Loucy (cell line): Measurements from ENCODE around the gene ZNF536.

ENCODE experiments used
- H2AFZ ChIP-seq: fragments of 200-600 bp; sonication (generic); 2 replicates; pipeline ENCODE4 v1.6.0; 2016; ENCODE audit warnings: antibody characterized with exemption, mild to moderate bottlenecking, low read length, moderate library complexity
- H3F3A ChIP-seq: fragments of 200-600 bp; 2 replicates; pipeline ENCODE4 v1.6.0; 2016; ENCODE audit warnings: antibody characterized with exemption, low read depth, mild to moderate bottlenecking
- H3K27me3 ChIP-seq: fragments of 200-600 bp; sonication (generic); 2 replicates; pipeline ENCODE4 v1.6.1; 2014; ENCODE audit warnings: low read length, mild to moderate bottlenecking; ENCODE audit not compliant: insufficient read depth, poor library complexity, severe bottlenecking
- H3K36me3 ChIP-seq: fragments of 200-600 bp; sonication (generic); 2 replicates; pipeline ENCODE4 v1.6.1; 2016; ENCODE audit warnings: low read length; ENCODE audit not compliant: insufficient read depth
- H3K4me1 ChIP-seq: fragments of 200-600 bp; sonication (generic); 2 replicates; pipeline ENCODE4 v1.5.1; 2014; ENCODE audit warnings: low read length, mild to moderate bottlenecking; ENCODE audit not compliant: insufficient read depth, poor library complexity, severe bottlenecking
- H3K4me2 ChIP-seq: fragments of 200-600 bp; sonication (generic); 2 replicates; pipeline ENCODE4 v1.6.0; 2014; ENCODE audit warnings: antibody characterized with exemption, low read length, low read depth, mild to moderate bottlenecking; ENCODE audit not compliant: poor library complexity, severe bottlenecking
- H3K4me3 ChIP-seq: fragments of 200-600 bp; sonication (generic); 2 replicates; pipeline ENCODE4 v1.5.1; 2014; ENCODE audit warnings: low read length, mild to moderate bottlenecking, mixed read lengths; ENCODE audit not compliant: poor library complexity, severe bottlenecking
- H3K79me2 ChIP-seq: fragments of 200-600 bp; sonication (generic); 2 replicates; pipeline ENCODE4 v1.6.1; 2014; ENCODE audit warnings: low read length; ENCODE audit not compliant: insufficient read depth
- H3K9ac ChIP-seq: fragments of 200-600 bp; sonication (generic); 2 replicates; pipeline ENCODE4 v1.6.0; 2014; ENCODE audit warnings: mild to moderate bottlenecking, low read depth, low read length, moderate library complexity; ENCODE audit not compliant: poor library complexity, severe bottlenecking
- H3K9me2 ChIP-seq: fragments of 200-600 bp; sonication (generic); replicated peaks from 2 replicates; pipeline ENCODE4 v1.6.1; 2016; ENCODE audit warnings: low read depth, low read length, mixed read lengths
- H3K9me3 ChIP-seq: fragments of 200-600 bp; sonication (generic); 2 replicates; pipeline ENCODE4 v1.6.1; 2014; ENCODE audit warnings: mild to moderate bottlenecking, antibody characterized with exemption, low read length, low read depth; ENCODE audit not compliant: insufficient read depth
- H4K20me1 ChIP-seq: fragments of 200-600 bp; sonication (generic); 2 replicates; pipeline ENCODE4 v1.6.0; 2014; ENCODE audit warnings: antibody characterized with exemption, low read length, mild to moderate bottlenecking; ENCODE audit not compliant: insufficient read depth, poor library complexity, severe bottlenecking
- EZH2phosphoT487 ChIP-seq: fragments of 200-600 bp; IDR thresholded peaks from 2 replicates; pipeline ENCODE4 v1.6.1; 2018; ENCODE audit warnings: antibody characterized with exemption, mild to moderate bottlenecking, moderate library complexity, borderline replicate concordance
- TF ChIP-seq, protein P1 (sequence below): fragments of 200-600 bp; sonication (generic); conservative IDR thresholded peaks from 2 replicates; pipeline ENCODE4 v1.5.1; 2014; ENCODE audit warnings: mild to moderate bottlenecking, antibody characterized with exemption, low read length

ZNF536 gene

DNA sequence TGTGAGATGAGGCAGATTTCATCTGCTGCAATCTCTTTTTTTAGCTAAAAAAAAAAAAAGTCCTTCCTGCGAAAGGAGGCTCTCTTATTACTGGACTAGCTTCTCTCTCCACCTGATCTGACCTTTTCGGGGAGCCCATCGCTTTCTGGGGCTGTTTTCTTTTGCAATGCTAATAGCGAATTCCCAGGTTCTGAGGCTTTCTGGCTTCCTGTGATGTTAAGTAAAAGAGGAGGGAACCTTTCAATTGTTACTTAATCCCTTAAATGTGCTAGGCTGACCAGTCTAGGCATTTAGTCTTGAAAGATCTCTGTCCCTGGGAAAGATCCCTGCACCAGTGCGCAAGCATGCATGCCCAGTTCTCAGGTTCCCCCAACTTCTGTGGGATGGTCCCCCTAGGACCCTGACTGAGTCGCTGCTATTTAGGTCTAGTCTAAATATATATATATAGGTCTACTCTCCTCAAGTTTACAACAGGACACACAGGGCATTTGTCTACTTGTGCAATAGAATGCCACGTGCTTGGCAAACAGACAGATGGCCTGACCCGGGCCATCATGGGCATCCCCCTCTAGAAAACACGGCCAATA is 224.7 kb downstream of the ZNF536 start:
- H3K9me3 ChIP-seq = peaks cover 5% of the 10 kb centered on the region; the same call in 1 of the 2 replicates
- H3K4me1 ChIP-seq = no peaks in the 10 kb centered on the region
- no peaks in the 10 kb centered on the region for H4K20me1 ChIP-seq
- H3K27me3 ChIP-seq = no peaks in the 10 kb centered on the region
- no peaks in the 10 kb centered on the region for H3K79me2 ChIP-seq
- H2AFZ ChIP-seq = no peak overlapping the region
- H3K9me2 ChIP-seq = no peaks in the 10 kb centered on the region
- H3K4me3 ChIP-seq = no peak overlapping the region
- H3F3A ChIP-seq = no peaks in the 10 kb centered on the region
- H3K9ac ChIP-seq = no peak overlapping the region
- no peak overlapping the region for H3K4me2 ChIP-seq
- H3K36me3 ChIP-seq = no peaks in the 10 kb centered on the region
- TF ChIP-seq EZH2phosphoT487 = no peak
- TF ChIP-seq, protein P1, sequence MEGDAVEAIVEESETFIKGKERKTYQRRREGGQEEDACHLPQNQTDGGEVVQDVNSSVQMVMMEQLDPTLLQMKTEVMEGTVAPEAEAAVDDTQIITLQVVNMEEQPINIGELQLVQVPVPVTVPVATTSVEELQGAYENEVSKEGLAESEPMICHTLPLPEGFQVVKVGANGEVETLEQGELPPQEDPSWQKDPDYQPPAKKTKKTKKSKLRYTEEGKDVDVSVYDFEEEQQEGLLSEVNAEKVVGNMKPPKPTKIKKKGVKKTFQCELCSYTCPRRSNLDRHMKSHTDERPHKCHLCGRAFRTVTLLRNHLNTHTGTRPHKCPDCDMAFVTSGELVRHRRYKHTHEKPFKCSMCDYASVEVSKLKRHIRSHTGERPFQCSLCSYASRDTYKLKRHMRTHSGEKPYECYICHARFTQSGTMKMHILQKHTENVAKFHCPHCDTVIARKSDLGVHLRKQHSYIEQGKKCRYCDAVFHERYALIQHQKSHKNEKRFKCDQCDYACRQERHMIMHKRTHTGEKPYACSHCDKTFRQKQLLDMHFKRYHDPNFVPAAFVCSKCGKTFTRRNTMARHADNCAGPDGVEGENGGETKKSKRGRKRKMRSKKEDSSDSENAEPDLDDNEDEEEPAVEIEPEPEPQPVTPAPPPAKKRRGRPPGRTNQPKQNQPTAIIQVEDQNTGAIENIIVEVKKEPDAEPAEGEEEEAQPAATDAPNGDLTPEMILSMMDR = no peak

DNA sequence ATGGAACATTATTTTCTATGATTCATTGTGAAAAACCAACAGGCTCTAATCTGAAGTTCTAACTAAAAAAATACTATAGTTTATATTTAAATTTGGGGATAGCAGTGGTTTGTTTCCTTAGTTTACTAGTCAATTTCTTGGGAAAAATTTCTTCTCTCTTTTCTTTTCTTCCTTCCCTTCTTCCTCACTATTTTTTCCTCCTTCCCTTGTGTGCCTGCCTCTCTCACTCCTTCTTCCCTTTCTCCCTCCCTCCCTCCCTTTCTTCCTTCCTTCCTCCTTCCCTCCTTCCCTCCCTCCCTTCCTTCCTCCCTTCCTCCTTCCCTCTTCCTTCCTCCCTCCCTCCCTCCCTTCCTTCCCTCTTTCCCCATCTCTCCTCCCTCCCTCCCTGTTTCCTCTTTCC is 226.5 kb downstream of the ZNF536 start:
- H4K20me1 ChIP-seq = no peaks in the 10 kb centered on the region
- no peak for TF ChIP-seq EZH2phosphoT487
- TF ChIP-seq, protein P1 = no peak

DNA sequence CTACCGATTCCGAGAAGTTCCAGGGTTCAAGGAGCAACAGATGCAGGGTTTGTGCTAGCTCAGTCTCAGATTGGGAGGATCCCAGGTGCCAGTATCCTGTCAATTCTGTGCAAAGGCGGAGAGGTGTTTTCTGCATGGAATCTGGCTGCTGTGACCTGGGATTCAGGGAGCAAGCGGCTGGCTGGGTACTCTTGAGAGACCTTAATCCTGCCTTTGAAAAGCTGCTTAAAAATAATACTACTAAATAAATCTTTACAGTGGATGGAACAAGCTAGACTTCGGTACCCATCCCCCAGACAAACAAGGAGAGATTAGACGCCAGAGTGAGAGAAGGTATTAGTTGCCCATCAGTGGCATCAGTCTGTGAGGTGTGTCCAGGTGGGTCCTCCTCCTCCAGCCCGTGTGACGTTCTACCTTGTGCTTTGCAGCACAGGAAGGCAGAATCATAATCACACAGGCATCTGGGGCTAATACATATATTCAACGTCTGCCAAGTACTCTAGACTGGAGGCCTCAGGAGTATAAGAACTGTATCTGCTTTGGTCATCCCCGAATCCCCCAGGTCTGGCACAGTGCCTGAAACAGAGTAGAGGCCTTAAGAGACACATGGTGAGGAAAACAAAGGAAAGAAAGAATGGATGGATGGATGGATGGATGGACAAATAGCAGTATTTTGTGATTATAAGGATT is 230.6 kb downstream of the ZNF536 start:
- Histone ChIP-seq H3F3A (no peaks in the 10 kb centered on the region), H3K4me3 (no peak overlapping the region), H3K9ac (no peak overlapping the region), H3K9me2 (no peaks in the 10 kb centered on the region), H4K20me1 (no peaks in the 10 kb centered on the region), H2AFZ (no peak overlapping the region), H3K4me2 (no peak overlapping the region), H3K9me3 (no peaks in the 10 kb centered on the region; the same call in 1 of the 2 replicates), H3K4me1 (no peaks in the 10 kb centered on the region), H3K36me3 (no peaks in the 10 kb centered on the region), H3K27me3 (no peaks in the 10 kb centered on the region), H3K79me2 (no peaks in the 10 kb centered on the region)
- no peak for TF ChIP-seq EZH2phosphoT487
- TF ChIP-seq, protein P1 = no peak

More for the DNA sequence above, 226.5 kb downstream of the ZNF536 start:
- H3K9ac ChIP-seq = no peak overlapping the region
- H3K9me2 ChIP-seq = no peaks in the 10 kb centered on the region
- H3K9me3 ChIP-seq = peaks cover 5% of the 10 kb centered on the region; the same call in 1 of the 2 replicates
- H2AFZ ChIP-seq = no peak overlapping the region
- no peaks in the 10 kb centered on the region for H3F3A ChIP-seq
- H3K36me3 ChIP-seq = no peaks in the 10 kb centered on the region
- no peaks in the 10 kb centered on the region for H3K27me3 ChIP-seq
- no peak overlapping the region for H3K4me2 ChIP-seq
- no peaks in the 10 kb centered on the region for H3K79me2 ChIP-seq
- no peaks in the 10 kb centered on the region for H3K4me1 ChIP-seq
- no peak overlapping the region for H3K4me3 ChIP-seq
